Peyer's patch (tissue), 4 donors: Measurements from ENCODE around the gene HSD17B11.

ENCODE experiments used
- POLR2A ChIP-seq, 2 donors: fragments of 450-650 bp; IDR thresholded peaks; one replicate each; pipeline ENCODE4 v1.5.1; 2017; ENCODE audit warnings: antibody characterized with exemption in 2 of 2, mild to moderate bottlenecking in 2 of 2, moderate library complexity in 2 of 2
- TF ChIP-seq, protein P1 (sequence below), 6 experiments: fragments of 450-650 bp in 4 of 6; fragments of 200-600 bp in 2 of 6; sonication (generic) in 1 of 6; IDR thresholded peaks; one replicate each; pipeline ENCODE4 v1.5.1; 2017 to 2019; ENCODE audit warnings: antibody characterized with exemption in 6 of 6, mild to moderate bottlenecking in 3 of 6, moderate library complexity in 1 of 6

DNA sequence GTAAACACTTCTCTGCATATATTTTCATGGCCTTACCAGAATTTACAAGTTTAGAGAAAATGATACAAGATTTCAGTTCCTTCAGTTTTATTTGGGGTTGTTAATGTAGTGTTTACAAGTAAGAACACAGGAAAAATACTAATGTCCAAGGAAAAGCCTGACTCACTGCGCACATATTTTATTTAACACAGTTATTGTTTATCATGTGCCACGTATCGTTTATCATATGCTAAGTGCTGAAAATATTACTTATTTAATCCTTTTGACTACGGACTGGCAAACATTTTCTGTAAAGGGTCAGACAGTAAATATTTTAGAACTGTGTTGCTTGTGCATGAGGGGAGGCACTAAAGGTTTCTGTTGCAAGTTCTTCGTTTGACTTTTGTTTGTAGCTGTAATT, 69.1 kb downstream of the HSD17B11 start:
- TF ChIP-seq, protein P1, sequence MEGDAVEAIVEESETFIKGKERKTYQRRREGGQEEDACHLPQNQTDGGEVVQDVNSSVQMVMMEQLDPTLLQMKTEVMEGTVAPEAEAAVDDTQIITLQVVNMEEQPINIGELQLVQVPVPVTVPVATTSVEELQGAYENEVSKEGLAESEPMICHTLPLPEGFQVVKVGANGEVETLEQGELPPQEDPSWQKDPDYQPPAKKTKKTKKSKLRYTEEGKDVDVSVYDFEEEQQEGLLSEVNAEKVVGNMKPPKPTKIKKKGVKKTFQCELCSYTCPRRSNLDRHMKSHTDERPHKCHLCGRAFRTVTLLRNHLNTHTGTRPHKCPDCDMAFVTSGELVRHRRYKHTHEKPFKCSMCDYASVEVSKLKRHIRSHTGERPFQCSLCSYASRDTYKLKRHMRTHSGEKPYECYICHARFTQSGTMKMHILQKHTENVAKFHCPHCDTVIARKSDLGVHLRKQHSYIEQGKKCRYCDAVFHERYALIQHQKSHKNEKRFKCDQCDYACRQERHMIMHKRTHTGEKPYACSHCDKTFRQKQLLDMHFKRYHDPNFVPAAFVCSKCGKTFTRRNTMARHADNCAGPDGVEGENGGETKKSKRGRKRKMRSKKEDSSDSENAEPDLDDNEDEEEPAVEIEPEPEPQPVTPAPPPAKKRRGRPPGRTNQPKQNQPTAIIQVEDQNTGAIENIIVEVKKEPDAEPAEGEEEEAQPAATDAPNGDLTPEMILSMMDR (IDR thresholded peaks at IDR 0.05), result no peak
- no peak for TF ChIP-seq POLR2A (IDR thresholded peaks at IDR 0.05)
